Dendritic cell treated with granulocyte-macrophage colony-stimulating factor and Interleukin-4, amounts not matched to agents 40 ng/mL and 50 ng/mL, for 4 days (primary cell): ENCODE measurements around the gene RXRB.

Experiments
- H3K27ac Mint-ChIP-seq: one replicate; pipeline ENCODE4 v1.8.0; 2022; ENCODE audit warnings: mild to moderate bottlenecking, mixed read lengths
- H3K27me3 Mint-ChIP-seq: one replicate; pipeline ENCODE4 v1.8.0; 2022; ENCODE audit warnings: mild to moderate bottlenecking, mixed read lengths
- H3K36me3 Mint-ChIP-seq: one replicate; pipeline ENCODE4 v1.8.0; 2022; ENCODE audit warnings: low read depth, mixed read lengths
- H3K4me1 Mint-ChIP-seq: one replicate; pipeline ENCODE4 v1.8.0; 2022; ENCODE audit warnings: low read depth, mixed read lengths
- H3K4me3 Mint-ChIP-seq: one replicate; pipeline ENCODE4 v1.8.0; 2022; ENCODE audit warnings: mild to moderate bottlenecking, moderate library complexity, mixed read lengths
- H3K9me3 Mint-ChIP-seq: one replicate; pipeline ENCODE4 v1.8.0; 2022; ENCODE audit warnings: mixed read lengths
- intact Hi-C: fragments of 100-400 bp; cut with micrococcal nuclease; formaldehyde crosslinking; loops from one replicate; pipeline ENCODE4 v1.15.0; 2022

The RXRB gene

DNA sequence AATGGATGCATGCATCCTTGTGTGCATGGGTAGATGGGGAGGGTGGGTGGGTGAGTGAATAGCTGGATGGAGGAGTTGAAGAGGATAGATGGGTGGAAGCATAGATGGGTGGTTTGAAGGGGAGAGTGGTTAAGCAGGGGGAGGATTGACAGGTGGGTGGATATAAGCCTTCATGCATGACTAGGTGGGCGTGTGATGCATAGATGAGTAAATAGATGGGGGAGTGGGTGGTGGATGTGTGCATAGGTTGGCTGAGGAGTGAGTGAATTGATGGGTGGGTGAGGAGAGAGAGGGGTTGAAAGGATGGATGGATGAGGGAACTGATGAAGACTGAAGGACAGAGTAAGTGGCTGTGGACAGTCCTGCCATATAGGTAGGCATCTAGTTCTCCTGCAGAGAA, 12.7 kb downstream of the RXRB start:
- H3K27me3 Mint-ChIP-seq = peaks cover 77% of the 10 kb centered on the region
- intact Hi-C loops = no loop called here
- H3K27ac Mint-ChIP-seq = no peak overlapping the region
- no peak overlapping the region for H3K4me3 Mint-ChIP-seq
- peaks cover 10% of the 10 kb centered on the region for H3K4me1 Mint-ChIP-seq
- H3K9me3 Mint-ChIP-seq = peaks cover 9% of the 10 kb centered on the region
- peaks cover 7% of the 10 kb centered on the region for H3K36me3 Mint-ChIP-seq

DNA sequence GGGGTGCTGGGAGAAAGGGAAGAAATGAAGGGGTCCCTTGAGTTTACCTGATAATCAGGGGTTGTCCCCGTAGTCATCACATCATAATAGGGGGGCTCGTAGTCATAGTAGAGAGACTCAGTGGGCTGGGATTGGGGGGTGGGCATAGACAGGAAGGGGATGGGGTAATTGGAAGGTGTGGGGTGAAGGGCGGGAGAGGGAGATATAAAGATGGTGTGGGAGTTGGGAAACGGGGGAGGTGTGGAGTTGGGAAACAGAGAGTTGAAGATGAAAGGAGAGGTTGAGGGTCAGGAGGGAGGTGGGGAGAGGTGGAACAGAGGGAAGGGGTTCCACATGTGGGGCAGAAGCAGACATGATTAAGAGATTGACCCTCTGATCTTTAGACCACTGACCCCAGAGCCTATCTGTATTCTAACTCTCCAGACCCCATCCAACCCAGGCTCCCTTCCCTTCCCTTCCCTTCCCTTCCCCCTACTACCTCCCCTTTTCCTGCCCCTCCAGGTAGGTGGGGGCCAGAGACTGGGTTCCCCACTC, 14.7 kb downstream of the RXRB start:
- H3K27ac Mint-ChIP-seq = no peak overlapping the region
- H3K27me3 Mint-ChIP-seq = peaks cover 60% of the 10 kb centered on the region
- no peak overlapping the region for H3K4me3 Mint-ChIP-seq
- peaks cover 10% of the 10 kb centered on the region for H3K36me3 Mint-ChIP-seq
- no peaks in the 10 kb centered on the region for H3K4me1 Mint-ChIP-seq
- intact Hi-C loops = no loop called here
- peaks cover 12% of the 10 kb centered on the region for H3K9me3 Mint-ChIP-seq

DNA sequence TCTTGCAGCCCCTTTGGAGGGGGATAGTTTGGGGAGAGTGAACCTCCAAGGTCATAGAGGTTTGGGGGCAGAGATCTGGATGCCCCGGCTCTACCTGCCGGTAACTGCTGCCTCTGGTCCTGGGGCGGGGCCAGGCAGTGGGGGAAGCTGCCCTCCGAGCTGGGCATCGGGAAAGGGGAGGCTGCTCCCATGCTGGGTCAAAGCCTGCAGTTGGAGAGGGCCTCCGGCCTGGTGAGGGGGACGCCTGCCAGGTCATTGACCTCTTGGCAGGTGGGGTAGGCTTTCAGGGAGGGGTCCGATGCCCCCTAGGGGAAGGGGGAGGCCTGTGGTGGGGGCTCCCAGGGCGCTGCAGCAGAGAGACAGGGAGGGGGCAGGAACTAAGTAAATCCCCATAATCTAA, 15.3 kb downstream of the RXRB start:
- Mint-ChIP-seq H3K27ac (no peak overlapping the region), H3K36me3 (peaks cover 10% of the 10 kb centered on the region), H3K4me3 (no peak overlapping the region), H3K27me3 (peaks cover 56% of the 10 kb centered on the region), H3K9me3 (peaks cover 12% of the 10 kb centered on the region), H3K4me1 (no peaks in the 10 kb centered on the region)
- intact Hi-C loops = no loop called here

DNA sequence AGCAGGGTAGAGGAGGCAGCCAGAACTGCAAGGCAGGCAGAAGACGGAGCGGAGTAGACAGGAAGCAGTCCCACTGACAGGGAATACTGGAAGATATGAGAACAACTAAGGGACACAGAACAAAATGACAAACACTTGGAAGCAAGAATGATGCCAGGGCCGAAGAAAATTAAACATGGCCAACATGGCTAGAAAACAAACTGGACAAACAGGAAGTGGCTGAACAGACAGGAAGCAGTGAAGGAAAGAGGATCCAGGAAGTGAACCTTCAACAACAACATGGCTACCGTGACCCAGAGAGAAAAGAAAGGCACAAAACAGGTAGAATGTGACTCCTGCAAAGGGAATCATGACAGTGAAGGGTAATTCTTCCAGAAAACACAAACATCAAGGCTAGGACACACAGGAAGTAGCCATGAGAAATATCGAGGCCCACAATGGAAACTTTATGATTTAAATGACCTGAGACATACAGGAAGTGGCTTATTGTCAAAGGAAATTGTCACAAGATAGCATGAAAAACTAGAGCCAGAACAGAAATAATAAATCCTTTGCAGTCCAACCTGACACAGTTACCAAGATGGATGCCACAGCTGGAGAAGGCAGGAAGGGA, 17.3 kb downstream of the RXRB start:
- Mint-ChIP-seq H3K27ac (no peak overlapping the region), H3K27me3 (peaks cover 48% of the 10 kb centered on the region), H3K9me3 (peaks cover 12% of the 10 kb centered on the region), H3K4me3 (no peak overlapping the region), H3K4me1 (no peaks in the 10 kb centered on the region), H3K36me3 (peaks cover 10% of the 10 kb centered on the region)
- intact Hi-C loops = no loop called here

DNA sequence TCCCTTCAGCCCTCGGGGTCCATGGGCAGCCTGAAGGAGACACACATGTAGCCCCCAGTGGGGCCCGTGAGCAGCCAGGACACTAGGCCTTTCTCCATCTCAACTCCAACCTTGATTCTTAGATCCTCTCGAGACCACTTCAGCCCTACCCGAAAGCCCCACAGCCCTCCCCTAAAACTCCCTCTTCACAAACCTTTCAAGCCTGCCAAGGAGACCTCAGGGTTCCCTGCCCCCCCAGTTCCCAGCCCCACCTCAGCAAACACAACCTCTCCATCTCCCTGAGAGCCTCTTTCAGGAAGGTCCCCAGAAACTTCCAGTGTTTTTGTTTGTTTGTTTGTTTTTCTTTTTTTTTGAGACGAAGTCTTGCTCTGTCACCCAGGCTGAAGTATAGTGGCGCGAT, 19.3 kb downstream of the RXRB start:
- intact Hi-C loops = no loop called here
- Mint-ChIP-seq H3K9me3 (peaks cover 12% of the 10 kb centered on the region), H3K27ac (no peak overlapping the region), H3K4me3 (no peak overlapping the region), H3K36me3 (peaks cover 10% of the 10 kb centered on the region), H3K4me1 (no peaks in the 10 kb centered on the region), H3K27me3 (peaks cover 39% of the 10 kb centered on the region)

DNA sequence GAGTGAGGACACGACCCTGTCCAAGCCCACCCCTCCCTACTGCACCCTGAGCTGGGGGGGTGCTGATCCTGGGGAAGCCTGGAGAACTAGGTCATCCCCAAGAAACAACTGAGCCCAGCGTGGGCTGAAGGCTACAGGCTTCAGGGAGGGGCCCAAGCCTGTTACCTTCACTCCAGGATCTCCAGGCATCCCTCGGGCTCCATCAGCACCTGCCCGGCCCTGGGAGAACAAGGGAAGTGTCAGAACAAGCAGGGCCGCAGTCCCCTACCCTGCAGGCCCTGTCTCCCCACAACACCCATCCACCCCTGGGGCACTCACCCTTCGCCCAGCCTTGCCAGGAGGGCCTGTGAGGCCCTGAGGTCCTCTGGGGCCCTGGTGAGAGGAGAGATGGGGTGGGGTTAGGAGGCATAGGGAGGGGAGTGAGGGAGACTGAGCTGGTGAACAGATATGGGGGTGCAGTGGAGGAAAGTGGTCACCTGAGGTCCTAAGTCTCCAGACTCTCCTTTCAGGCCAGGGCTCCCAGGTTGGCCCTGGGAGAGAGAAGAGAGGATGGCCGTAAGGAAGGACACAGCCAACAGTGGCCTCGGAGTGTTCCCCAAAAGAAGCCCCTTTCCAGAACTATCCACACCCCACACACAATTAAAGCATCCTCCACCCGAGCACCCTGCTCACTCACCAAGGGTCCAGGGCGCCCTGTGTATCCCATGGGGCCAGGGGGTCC, 21.6 kb downstream of the RXRB start:
- Mint-ChIP-seq H3K4me1 (no peaks in the 10 kb centered on the region), H3K27ac (no peak overlapping the region), H3K36me3 (peaks cover 10% of the 10 kb centered on the region), H3K9me3 (peaks cover 12% of the 10 kb centered on the region), H3K4me3 (no peak overlapping the region), H3K27me3 (peaks cover 38% of the 10 kb centered on the region)
- intact Hi-C loops = no loop called here

DNA sequence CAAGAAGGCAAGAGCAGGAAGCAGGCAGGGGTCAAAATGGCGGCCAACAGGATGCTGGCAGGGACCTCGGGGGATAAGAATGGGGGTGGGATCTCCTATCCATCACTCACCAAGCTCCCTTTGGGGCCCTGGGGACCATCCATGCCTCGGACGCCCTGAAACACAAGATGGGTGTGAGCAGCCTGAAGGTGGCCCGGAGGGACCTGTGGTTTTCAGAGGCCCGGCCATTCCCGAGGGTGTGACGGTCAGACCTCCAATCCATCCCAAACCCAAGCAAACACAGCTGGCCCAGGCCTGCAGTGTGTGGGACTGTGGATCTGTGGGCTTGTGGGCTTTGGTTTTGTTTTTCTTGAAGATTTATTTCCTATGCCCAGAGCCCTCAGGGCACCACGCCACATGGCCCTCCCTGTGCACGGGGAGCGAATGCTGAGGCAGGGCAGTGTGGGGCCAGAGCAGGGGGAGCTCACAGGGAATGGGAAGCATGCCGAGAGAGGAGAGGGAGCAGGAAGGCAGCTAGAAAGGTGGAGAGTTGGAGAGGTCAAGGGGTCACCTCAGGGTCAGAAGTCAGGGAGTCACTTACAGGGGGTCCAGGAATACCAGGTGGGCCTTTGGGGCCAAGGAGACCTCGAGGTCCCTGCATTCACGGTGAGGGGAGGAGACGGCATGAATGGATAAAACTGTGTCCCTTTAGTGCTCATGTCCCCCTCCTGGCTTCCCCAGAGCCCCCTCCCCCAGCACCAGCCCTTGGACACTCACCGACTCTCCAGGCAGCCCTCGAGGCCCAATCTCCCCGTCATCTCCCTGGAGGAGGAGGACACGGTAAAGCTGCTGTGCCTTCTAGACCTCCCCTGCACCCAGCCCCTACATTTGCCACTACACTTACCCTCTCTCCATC, 22.7 kb downstream of the RXRB start:
- H3K27me3 Mint-ChIP-seq = peaks cover 46% of the 10 kb centered on the region
- intact Hi-C loops = no loop called here
- H3K27ac Mint-ChIP-seq = no peak overlapping the region

DNA sequence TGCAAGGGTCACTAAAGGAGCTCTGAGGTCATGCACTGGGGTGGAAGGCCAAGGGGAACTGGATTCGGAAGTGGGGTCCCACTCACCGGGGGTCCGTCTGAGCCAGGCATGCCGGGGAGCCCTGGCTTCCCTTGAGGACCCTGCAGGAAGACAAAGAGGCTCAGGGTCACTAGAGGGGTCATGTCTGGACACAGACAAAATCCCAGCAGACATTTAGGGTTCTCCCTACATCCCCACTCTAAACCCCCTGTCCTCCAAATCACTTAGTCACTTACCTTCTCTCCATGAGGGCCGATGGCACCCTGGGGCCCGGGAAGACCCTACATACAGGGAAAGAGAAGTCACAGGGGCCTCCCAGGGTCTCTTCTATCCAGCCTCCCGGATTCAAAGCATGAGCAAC, 23.6 kb downstream of the RXRB start:
- H3K4me3 Mint-ChIP-seq = no peak overlapping the region
- H3K9me3 Mint-ChIP-seq = no peaks in the 10 kb centered on the region
- no peak overlapping the region for H3K27ac Mint-ChIP-seq
- peaks cover 7% of the 10 kb centered on the region for H3K4me1 Mint-ChIP-seq
- peaks cover 51% of the 10 kb centered on the region for H3K27me3 Mint-ChIP-seq
- intact Hi-C loops = no loop called here
- no peaks in the 10 kb centered on the region for H3K36me3 Mint-ChIP-seq

More for the DNA sequence above, 22.7 kb downstream of the RXRB start:
- H3K36me3 Mint-ChIP-seq = peaks cover 2% of the 10 kb centered on the region
- H3K4me3 Mint-ChIP-seq = no peak overlapping the region
- no peaks in the 10 kb centered on the region for H3K4me1 Mint-ChIP-seq
- peaks cover 4% of the 10 kb centered on the region for H3K9me3 Mint-ChIP-seq

DNA sequence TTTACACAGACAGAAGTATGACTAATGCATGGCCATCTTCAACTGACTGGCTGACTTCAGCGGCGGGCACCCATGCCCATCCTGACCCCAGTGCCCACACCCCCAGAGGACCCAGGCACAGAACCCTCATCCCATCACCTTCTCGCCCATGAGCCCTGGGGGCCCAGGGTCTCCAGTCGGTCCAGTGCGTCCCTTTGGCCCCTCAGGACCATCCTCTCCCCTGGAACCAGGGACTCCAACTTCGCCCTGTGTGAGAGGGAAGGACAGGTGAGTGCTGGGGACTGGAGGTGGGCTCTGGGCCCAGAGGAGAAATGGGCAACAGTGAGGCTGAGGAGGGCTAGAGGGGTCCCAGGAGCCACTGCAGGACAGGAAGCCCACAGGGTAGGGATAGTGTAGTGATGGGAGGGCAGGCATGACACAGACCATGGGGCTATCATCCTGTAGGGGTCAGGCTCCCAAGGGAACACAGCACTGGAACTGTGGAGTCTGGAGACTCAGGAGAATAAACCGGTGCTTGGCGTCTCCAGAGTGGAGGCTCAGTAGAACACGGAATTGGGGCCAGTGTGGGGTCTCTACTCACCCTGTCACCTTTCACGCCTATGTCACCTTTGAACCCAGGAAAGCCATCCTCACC, 24.9 kb downstream of the RXRB start:
- Mint-ChIP-seq H3K27ac (no peak overlapping the region), H3K27me3 (peaks cover 51% of the 10 kb centered on the region), H3K36me3 (no peaks in the 10 kb centered on the region), H3K4me3 (no peak overlapping the region), H3K4me1 (peaks cover 7% of the 10 kb centered on the region), H3K9me3 (no peaks in the 10 kb centered on the region)
- intact Hi-C loops = no loop called here

DNA sequence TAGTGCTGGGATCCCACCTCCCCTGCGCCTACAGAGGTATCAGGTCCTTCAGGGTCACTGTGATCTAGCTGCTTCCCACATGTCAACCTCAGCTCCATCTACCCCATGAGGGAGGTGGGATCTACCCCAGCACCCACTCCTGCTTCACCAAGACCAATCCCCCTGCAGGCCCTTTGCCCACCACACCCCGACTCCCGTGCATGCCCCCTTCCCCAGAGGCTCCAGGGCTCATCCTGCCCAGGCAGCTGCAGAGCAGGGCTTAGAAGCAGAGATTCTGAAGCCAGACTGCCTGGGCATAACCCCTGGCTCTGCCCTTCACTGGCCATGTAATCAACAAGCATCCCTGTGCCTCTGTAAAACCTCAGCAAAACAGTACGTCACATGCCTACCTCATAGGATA, 25.7 kb downstream of the RXRB start:
- Mint-ChIP-seq H3K27ac (no peak overlapping the region), H3K4me1 (peaks cover 11% of the 10 kb centered on the region), H3K36me3 (no peaks in the 10 kb centered on the region), H3K9me3 (no peaks in the 10 kb centered on the region), H3K4me3 (no peak overlapping the region), H3K27me3 (peaks cover 50% of the 10 kb centered on the region)
- intact Hi-C loops = no loop called here

DNA sequence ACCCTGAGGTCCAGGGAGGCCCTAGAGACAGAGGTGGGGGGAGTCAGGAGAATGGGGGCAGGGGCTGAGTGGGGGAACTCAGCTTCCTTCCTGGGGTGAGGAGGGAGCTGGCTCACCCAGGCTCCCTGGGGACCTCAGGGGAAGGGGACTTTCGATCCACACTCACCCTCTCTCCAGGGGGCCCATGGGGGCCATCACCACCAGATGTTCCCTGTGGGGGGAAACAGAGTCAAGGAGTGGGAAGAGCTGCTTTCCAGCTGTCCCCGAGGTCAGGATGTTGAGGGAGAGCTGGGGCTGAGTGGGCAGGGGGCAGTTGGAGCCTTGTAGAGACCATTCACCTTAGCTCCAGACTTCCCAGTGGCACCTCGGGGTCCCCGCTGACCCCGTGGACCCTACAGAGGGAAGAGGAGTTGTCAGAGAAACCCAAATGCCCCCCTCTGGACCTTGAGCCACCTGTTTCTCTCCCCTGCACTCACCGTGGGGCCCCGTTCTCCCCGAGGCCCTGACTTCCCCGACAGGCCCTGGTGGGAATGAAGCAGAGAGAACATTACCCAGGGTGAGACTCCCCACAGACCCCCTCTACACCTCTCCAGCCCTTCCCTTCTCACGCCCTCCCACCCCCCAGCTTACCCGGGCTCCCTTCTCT, 26.8 kb downstream of the RXRB start:
- H3K27me3 Mint-ChIP-seq = peaks cover 50% of the 10 kb centered on the region
- intact Hi-C loops = loop anchor here (2.0 kb wide), 1 partner anchor 55 kb away; no protein-coding TSS in a partner anchor
- H3K9me3 Mint-ChIP-seq = no peaks in the 10 kb centered on the region
- H3K4me1 Mint-ChIP-seq = peaks cover 19% of the 10 kb centered on the region
- no peaks in the 10 kb centered on the region for H3K36me3 Mint-ChIP-seq
- H3K27ac Mint-ChIP-seq = no peak overlapping the region
- no peak overlapping the region for H3K4me3 Mint-ChIP-seq

DNA sequence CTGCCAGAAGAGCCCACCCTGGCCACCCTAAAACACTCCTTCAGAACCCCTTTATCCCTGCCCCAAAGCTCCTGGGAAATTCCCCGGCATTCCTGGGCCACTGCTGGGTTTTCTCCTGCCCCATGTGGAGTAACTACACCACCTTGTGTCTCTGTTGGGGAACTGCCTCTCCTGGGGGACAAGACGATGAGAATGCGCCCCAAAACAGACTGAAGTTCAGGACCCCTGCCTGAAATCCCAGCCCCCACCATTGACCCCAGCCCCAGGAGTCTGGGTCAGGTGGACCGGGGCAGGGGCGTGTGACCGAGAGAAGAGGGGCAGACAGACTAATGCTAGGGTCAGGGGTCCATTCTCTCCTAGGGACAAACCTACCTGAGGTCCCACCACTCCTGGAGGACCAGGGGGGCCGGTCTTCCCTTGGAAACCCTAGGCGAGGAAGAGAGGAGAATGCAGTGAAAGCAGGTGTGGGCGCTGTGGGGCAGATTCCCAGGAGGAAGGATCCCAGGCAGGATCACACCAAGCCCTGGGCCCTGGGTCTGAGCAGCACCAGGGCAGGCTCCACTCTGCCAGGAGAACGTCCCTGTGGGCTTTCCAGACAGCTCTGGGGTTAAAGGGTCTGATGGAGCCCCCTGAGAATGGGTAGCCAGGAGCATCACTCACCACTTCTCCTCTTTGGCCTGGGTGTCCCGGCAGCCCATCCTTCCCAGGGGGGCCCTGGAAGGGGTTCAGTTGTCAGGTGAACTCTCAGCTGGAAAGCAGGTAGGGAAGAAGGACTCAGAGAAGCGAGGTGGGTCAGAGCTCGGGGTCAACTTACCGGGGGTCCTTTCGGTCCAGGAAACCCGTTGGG, 27.6 kb downstream of the RXRB start:
- H3K4me1 Mint-ChIP-seq = peaks cover 19% of the 10 kb centered on the region
- no peaks in the 10 kb centered on the region for H3K9me3 Mint-ChIP-seq
- no peak overlapping the region for H3K4me3 Mint-ChIP-seq
- peak overlapping the region; percentile 28 for H3K27ac Mint-ChIP-seq
- H3K36me3 Mint-ChIP-seq = no peaks in the 10 kb centered on the region
- intact Hi-C loops = loop anchor here (2.0 kb wide), 1 partner anchor 54 kb away; no protein-coding TSS in a partner anchor
- peaks cover 47% of the 10 kb centered on the region for H3K27me3 Mint-ChIP-seq
